RWPE1 (cell line): ENCODE measurements around the gene TBCK.

Experiments used
- CTCF ChIA-PET: fragments of 350-600 bp; sonication (Branson Sonifier 250); formaldehyde crosslinking; extraction: SDS; loops from one replicate; lab custom pipeline; 2021; lab: Yijun Ruan, JAX
- POLR2A ChIA-PET: fragments of 400-600 bp; formaldehyde crosslinking; extraction: SDS; loops from one replicate; lab custom pipeline; 2020; ENCODE audit warnings: antibody characterized with exemption; ENCODE audit not compliant: low non-redundant PET; lab: Yijun Ruan, JAX
- DNase-seq: peaks from one replicate; pipeline ENCODE4 v3.0.0; 2012; ENCODE audit warnings: low spot score
- H3K27ac ChIP-seq: fragments of 450-650 bp; 2 replicates; pipeline ENCODE4 v1.5.1; 2017
- CTCF ChIP-seq: fragments of 450-650 bp; conservative IDR thresholded peaks from 2 replicates; pipeline ENCODE4 v1.5.1; 2017; ENCODE audit warnings: low read depth, mild to moderate bottlenecking

Gene TBCK

GRCh38 chr4:106317815-106318214 is 1.8 kb upstream of the TBCK start:
- no peak for DNase-seq
- CTCF ChIA-PET, result no interaction called here
- POLR2A ChIA-PET, result no interaction called here
- TF ChIP-seq CTCF, result no peak
- H3K27ac ChIP-seq, result no peak overlapping the region

GRCh38 chr4:106316773-106317409 is 882 bp upstream of the TBCK start:
- CTCF ChIA-PET, result no interaction called here
- POLR2A ChIA-PET, result no interaction called here
- DNase-seq, result no peak
- TF ChIP-seq CTCF, result no peak
- peak overlapping the region; percentile 91 for H3K27ac ChIP-seq

GRCh38 chr4:106315476-106315967 is 487 bp downstream of the TBCK start:
- TF ChIP-seq CTCF, result no peak
- POLR2A ChIA-PET, result no interaction called here
- DNase-seq, result peak; percentile 69
- CTCF ChIA-PET, result interaction anchor here (0.6 to 0.9 kb wide), 5 partner anchors 15 to 1184 kb away, joined by 3 to 4 read pairs (median 3); no protein-coding TSS in a partner anchor
- peak overlapping the region; percentile 91 for H3K27ac ChIP-seq

- no peak overlapping the region; the same call in 1 of the 2 replicates for H3K27ac ChIP-seq
- POLR2A ChIA-PET, result interaction anchor here (0.7 kb wide), 1 partner anchor 44 kb away, joined by 4 read pairs; no protein-coding TSS in a partner anchor
- TF ChIP-seq CTCF, result no peak
- CTCF ChIA-PET, result interaction anchor here (0.6 to 0.9 kb wide), 2 partner anchors 11 to 29 kb away, joined by 3 read pairs; no protein-coding TSS in a partner anchor
- DNase-seq, result no peak
Observed at GRCh38 chr4:106314960-106315359, 1.0 kb downstream of the TBCK start.

- no peak overlapping the region for H3K27ac ChIP-seq
- POLR2A ChIA-PET, result no interaction called here
- CTCF ChIA-PET, result interaction anchor here (0.7 kb wide), 1 partner anchor 870 kb away, joined by 3 read pairs; no protein-coding TSS in a partner anchor
Observed at GRCh38 chr4:106312997-106313522, 2.9 kb downstream of the TBCK start.

GRCh38 chr4:106312377-106312776 is 3.6 kb downstream of the TBCK start:
- H3K27ac ChIP-seq, result no peak overlapping the region
- no peak for TF ChIP-seq CTCF
- ChIA-PET CTCF (interaction anchor here (0.7 kb wide), 1 partner anchor 74 kb away, joined by 3 read pairs; no protein-coding TSS in a partner anchor), POLR2A (no interaction called here)
- DNase-seq, result no peak

More at GRCh38 chr4:106312997-106313522, 2.9 kb downstream of the TBCK start:
- no peak for TF ChIP-seq CTCF
- DNase-seq, result no peak
